K562 (cell line): ENCODE results near the gene PAIP2. TPM values are rescaled to one million over a fixed set of nuclear protein-coding genes. Genes with fewer than 3 reads are reported as not detected.

Experiments
- ATAC-seq: fragments of 200-7000 bp; cut with Tn5 transposase; 3 replicates; pipeline ENCODE4 v1.9.1; 2020; ENCODE audit warnings: moderate library complexity
- BruUV-seq: library from RNA; stranded (reverse); fragments of 400-500 nt; replicated peaks from 2 replicates; lab custom pipeline; 2021; lab: Mats Ljungman, UMichigan
- CTCF ChIA-PET: fragments of 300-600 bp; formaldehyde crosslinking; extraction: SDS; loops from one replicate; lab custom pipeline; 2021; ENCODE audit warnings: low intra/inter-chr PET ratio; lab: Yijun Ruan, JAX
- POLR2A ChIA-PET: fragments of 300-600, 350-650 bp; sonication (Branson Sonifier 250); formaldehyde crosslinking; extraction: SDS; loops from one replicate; lab custom pipeline; 2021; ENCODE audit warnings: antibody characterized with exemption, inconsistent platforms; lab: Yijun Ruan, JAX
- DNase-seq, 4 experiments: peaks; one replicate each; pipeline versions ENCODE4 v3.0.0 to v3.0.0-alpha.2; 2011 to 2018; ENCODE audit warnings: low spot score in 3 of 4, mixed read lengths in 3 of 4; ENCODE audit errors: extremely low read depth in 1 of 4
- FAIRE-seq: peaks from 2 replicates; lab custom pipeline; 2011; peaks lifted over from hg19 to GRCh38; lab: Jason Lieb, UNC
- H2AFZ ChIP-seq: 2 replicates; pipeline ENCODE4 v1.6.0; 2011; ENCODE audit warnings: low read depth, low read length, control low read depth, inconsistent platforms
- H3K27ac ChIP-seq: fragments of 200-600 bp; 3 replicates; pipeline ENCODE4 v1.8.0; 2011; ENCODE audit warnings: low read depth, mild to moderate bottlenecking, control low read depth, inconsistent platforms, low read length, moderate library complexity, mixed read lengths; ENCODE audit errors: extremely low read depth
- H3K27me3 ChIP-seq, 2 experiments: fragments of 300-600 bp in 1 of 2; 2 replicates in 1 of 2; 3 replicates in 1 of 2; pipeline versions ENCODE4 v1.6.0 to v1.8.0; 2011; ENCODE audit warnings: inconsistent platforms in 2 of 2, low read length in 2 of 2, mild to moderate bottlenecking in 1 of 2, mixed read lengths in 1 of 2, moderate library complexity in 1 of 2; ENCODE audit not compliant: control insufficient read depth in 2 of 2, insufficient read depth in 2 of 2
- H3K36me3 ChIP-seq: fragments of 300-600 bp; 3 replicates; pipeline ENCODE4 v1.8.0; 2011; ENCODE audit warnings: mild to moderate bottlenecking, low read length, inconsistent platforms; ENCODE audit not compliant: control insufficient read depth, insufficient read depth
- H3K4me1 ChIP-seq, 2 experiments: fragments of 200-600 bp in 1 of 2; replicated peaks in 1 of 2; 2 replicates in 1 of 2; 3 replicates in 1 of 2; pipeline versions ENCODE4 v1.5.1 to v1.8.0; 2011; ENCODE audit warnings: inconsistent platforms in 2 of 2, low read length in 2 of 2, mild to moderate bottlenecking in 1 of 2, mixed read lengths in 1 of 2, moderate library complexity in 1 of 2; ENCODE audit not compliant: control insufficient read depth in 2 of 2, insufficient read depth in 2 of 2
- H3K4me2 ChIP-seq: 2 replicates; pipeline ENCODE4 v1.6.1; 2011; ENCODE audit warnings: low read length, control low read depth, inconsistent platforms, mixed read lengths; ENCODE audit not compliant: insufficient read depth
- H3K4me3 ChIP-seq: fragments of 200-600 bp; sonication (generic), shearing (Covaris generic); 2 replicates; pipeline ENCODE4 v1.5.1; 2016; ENCODE audit warnings: control low read depth, inconsistent platforms
- H3K79me2 ChIP-seq: fragments of 200-600 bp; 3 replicates; pipeline ENCODE4 v1.8.0; 2011; ENCODE audit warnings: low read length, inconsistent platforms; ENCODE audit not compliant: control insufficient read depth, insufficient read depth
- H3K9ac ChIP-seq, 2 experiments: 2 replicates each; pipeline versions ENCODE4 v1.6.0 to v1.6.1; 2011; ENCODE audit warnings: low read depth in 2 of 2, low read length in 2 of 2, control low read depth in 1 of 2, inconsistent platforms in 1 of 2, mild to moderate bottlenecking in 1 of 2, mixed read lengths in 1 of 2; ENCODE audit not compliant: insufficient read depth in 1 of 2
- H3K9me1 ChIP-seq: one replicate; pipeline ENCODE4 v1.6.0; 2011; ENCODE audit warnings: inconsistent platforms, mild to moderate bottlenecking, low read length, moderate library complexity; ENCODE audit not compliant: control insufficient read depth, insufficient read depth
- H3K9me3 ChIP-seq: replicated peaks from 2 replicates; pipeline ENCODE4 v1.5.1; 2011; ENCODE audit warnings: low read depth, low read length, inconsistent platforms; ENCODE audit not compliant: control insufficient read depth, insufficient read depth
- H4K20me1 ChIP-seq: replicated peaks from 2 replicates; pipeline ENCODE4 v1.6.1; 2011; ENCODE audit warnings: low read length, inconsistent platforms, mixed read lengths; ENCODE audit not compliant: control insufficient read depth, insufficient read depth
- AFF1 ChIP-seq, 2 experiments: fragments of 450-650 bp; IDR thresholded peaks; 2 replicates each; pipeline ENCODE4 v1.6.1; 2018; ENCODE audit warnings: mild to moderate bottlenecking in 2 of 2, low read depth in 1 of 2; ENCODE audit not compliant: partially characterized antibody in 2 of 2
- ESRRA ChIP-seq: fragments of 450-650 bp; IDR thresholded peaks from 2 replicates; pipeline ENCODE4 v1.6.1; 2014; ENCODE audit warnings: low read depth, mild to moderate bottlenecking, moderate library complexity, borderline replicate concordance
- FIP1L1 ChIP-seq: fragments of 200-400 bp; formaldehyde crosslinking; IDR thresholded peaks from 2 replicates; pipeline ENCODE4 v1.6.1; 2018; ENCODE audit warnings: mild to moderate bottlenecking, low read depth, low read length; ENCODE audit not compliant: poor library complexity, severe bottlenecking
- JUND ChIP-seq, 2 experiments: IDR thresholded peaks; 2 replicates in 1 of 2; 3 replicates in 1 of 2; pipeline ENCODE4 v1.6.1; 2011; ENCODE audit warnings: borderline replicate concordance in 2 of 2, low read depth in 2 of 2, low read length in 2 of 2, improper control_type of control experiment in 1 of 2, missing biosample characterization in 1 of 2, missing genetic modification characterization in 1 of 2, missing genetic modification reagents in 1 of 2
- MYC ChIP-seq, 2 experiments: fragments of 250-450 bp in 1 of 2; sonication (Bioruptor Pico) in 1 of 2; IDR thresholded peaks; 2 replicates each; pipeline versions ENCODE4 v1.5.1 to v1.6.1; 2012 to 2021; ENCODE audit warnings: low read depth in 2 of 2, borderline replicate concordance in 1 of 2, improper control_type of control experiment in 1 of 2, low read length in 1 of 2, mild to moderate bottlenecking in 1 of 2, moderate library complexity in 1 of 2
- SIN3B ChIP-seq: fragments of 450-650 bp; IDR thresholded peaks from 2 replicates; pipeline ENCODE4 v1.6.1; 2017; ENCODE audit warnings: low read depth, mild to moderate bottlenecking, moderate library complexity
- TRIM25 ChIP-seq: fragments of 450-650 bp; IDR thresholded peaks from 2 replicates; pipeline ENCODE4 v1.7.0; 2016; ENCODE audit warnings: borderline replicate concordance
- ZBTB5 ChIP-seq: fragments of 450-650 bp; IDR thresholded peaks from 2 replicates; pipeline ENCODE4 v1.6.1; 2017; ENCODE audit warnings: antibody characterized with exemption
- ZNF583 ChIP-seq: fragments of 250-450 bp; sonication (Bioruptor Pico); IDR thresholded peaks from 2 replicates; pipeline ENCODE4 v1.4.0; 2020
- WGBS: fragments of 100-300 bp; shearing (Covaris generic); methylation state at CpG from one replicate; pipeline ENCODE4 v1.1.6; 2016; ENCODE audit warnings: low coverage, mixed read lengths; ENCODE audit not compliant: insufficient coverage; ENCODE audit errors: missing lambda C conversion rate; 5-methylcytosine and 5-hydroxymethylcytosine counted together
- in situ Hi-C: fragments of 300-500 bp; cut with MboI; formaldehyde crosslinking; loops from 4 replicates; pipeline ENCODE4 v1.15.0; 2018; ENCODE audit warnings: inconsistent platforms, mixed read lengths
- intact Hi-C: fragments of 100-400 bp; cut with micrococcal nuclease; formaldehyde crosslinking; loops from 2 replicates; pipeline ENCODE4 v1.14.2; 2022
- polyA plus RNA-seq, 8 experiments: library from polyadenylated mRNA; depleted of rRNA in 4 of 8; stranded (reverse) in 5 of 8; unstranded in 3 of 8; fragments of >200 nt; fragmentation: Nextera tagmentation in 2 of 8; fragmentation: Illumina TruSeq in 1 of 8; extraction: Ambion mirVana in 2 of 8; extraction: Trizol in 1 of 8; gene quantifications; 2 replicates each; pipeline versions ENCODE4 v1.2.1 to v1.2.3, GENCODE V29; 2011 to 2014; ENCODE audit warnings: inconsistent platforms in 1 of 8, missing spikeins in 1 of 8
- total RNA-seq, 7 experiments: library from RNA; depleted of rRNA in 6 of 7; stranded (reverse); fragments of >200 nt in 6 of 7; fragmentation: Illumina TruSeq in 2 of 7; extraction: Trizol in 2 of 7; gene quantifications; 2 replicates each; pipeline versions ENCODE4 v1.2.1 to v1.2.3, GENCODE V29; 2011 to 2021; ENCODE audit warnings: low replicate concordance in 1 of 7

The PAIP2 gene
- total and polyA plus RNA-seq, 9 of the 15 experiments (the other 6 are each of a cell fraction or from before 2014, with no cell fraction given) = 78.3 to 187 (median 128) TPM

- ChIA-PET CTCF (interaction anchor here (0.6 to 0.9 kb wide), 4 partner anchors 119 to 584 kb away, joined by 3 to 4 read pairs (median 3); no protein-coding TSS in a partner anchor), POLR2A (interaction anchor here (0.5 to 1.6 kb wide), 8 partner anchors 10 to 265 kb away, joined by 3 to 5 read pairs (median 3); no protein-coding TSS in a partner anchor)
- H4K20me1 ChIP-seq = no peaks in the 10 kb centered on the region
- TSS peak; percentile 92 for BruUV-seq
- H3K9ac ChIP-seq = peak overlapping the region; percentile 51 to 91
- DNase-seq (peak; percentile 66 to 80 (median 72)), FAIRE-seq (peak; percentile 85), ATAC-seq (peak; percentile 88)
- H3K4me3 ChIP-seq = peak overlapping the region; percentile 24
- 16% methylated on average over 8 of the region's 8 CpGs for WGBS
- H3K9me3 ChIP-seq = no peaks in the 10 kb centered on the region; the same call in 1 of the 2 replicates
- no peaks in the 10 kb centered on the region for H3K36me3 ChIP-seq
- H3K4me1 ChIP-seq = peaks cover 26 to 60% of the 10 kb centered on the region in 2 experiments; a peak in 4 of 5 replicates
- H3K4me2 ChIP-seq = peak overlapping the region; percentile 63
- H2AFZ ChIP-seq = peak overlapping the region; percentile 78
- peak overlapping the region; percentile 21; the same call in 2 of the 3 replicates for H3K27ac ChIP-seq
- no peaks in the 10 kb centered on the region for H3K9me1 ChIP-seq
- no peaks in the 10 kb centered on the region for H3K79me2 ChIP-seq
- in situ Hi-C loops (no loop called here), intact Hi-C loops (loop anchor here (1.0 to 2.0 kb wide), 2 partner anchors 17 to 37 kb away; no protein-coding TSS in a partner anchor)
- no peaks in the 10 kb centered on the region for H3K27me3 ChIP-seq
- TF ChIP-seq SIN3B (0 out of 2 replicates have a peak, but pooled peaks have one; percentile 14), FIP1L1 (no peak), ESRRA (0 out of 2 replicates have a peak, but pooled peaks have one; percentile 34), MYC (IDR thresholded peaks at IDR 0.05; ENCODE audit: low read depth, low read length) (peak; percentile 74), MYC (CRISPR knock-in tag; IDR thresholded peaks at IDR 0.05; ENCODE audit: borderline replicate concordance, low read depth) (no peak), AFF1 (IDR thresholded peaks at IDR 0.05; ENCODE audit: low read depth in 1 of 2, partially characterized antibody in 2 of 2) (peak in 1 of 2 experiments; percentile 59), ZNF583 (no peak), JUND (IDR thresholded peaks at IDR 0.05; ENCODE audit: borderline replicate concordance, low read depth, low read length) (0 out of 2 replicates have a peak, but pooled peaks have one; percentile 18), JUND (tag; IDR thresholded peaks at IDR 0.05; ENCODE audit: borderline replicate concordance, low read depth, low read length) (no peak; the same call in 2 of the 3 replicates), TRIM25 (no peak), ZBTB5 (no peak)
Observed at GRCh38 chr5:139385061-139386049, 43.7 kb downstream of the PAIP2 start.
